Naive thymus-derived CD8-positive, alpha-beta T cell (primary cell): ENCODE measurements around the gene PRELID1. TPM values are rescaled to one million over a fixed set of nuclear protein-coding genes. Genes with fewer than 3 reads are reported as not detected.

Source experiments
- ATAC-seq, 2 donors: fragments of 150-1000 bp; cut with Tn5 transposase in 1 of 2; sonication (Bioruptor Pico), chemical (Tn5 transposase) in 1 of 2; 1 replicate in 1 of 2; 2 replicates in 1 of 2; pipeline ENCODE4 v1.10.0; 2021; ENCODE audit warnings: mild to moderate bottlenecking in 2 of 2, moderate library complexity in 2 of 2
- POLR2A ChIA-PET: fragments of 350-600 bp; sonication (Branson Sonifier 250); formaldehyde crosslinking; loops from one replicate; lab custom pipeline; 2021; ENCODE audit warnings: antibody characterized with exemption; lab: Charles Lee
- DNase-seq, 10 donors: peaks; one replicate each; pipeline versions ENCODE4 v3.0.0 to v3.0.0-alpha.2; 2020 to 2022
- H3K27ac Mint-ChIP-seq, 10 donors: one replicate each; pipeline ENCODE4 v1.8.0; 2020 to 2022; ENCODE audit warnings: mild to moderate bottlenecking in 10 of 10, mixed read lengths in 10 of 10, moderate library complexity in 4 of 10, inconsistent platforms in 1 of 10
- H3K27me3 Mint-ChIP-seq, 5 donors: one replicate each; pipeline ENCODE4 v1.8.0; 2021 to 2022; ENCODE audit warnings: mixed read lengths in 5 of 5
- H3K36me3 Mint-ChIP-seq, 3 donors: one replicate each; pipeline ENCODE4 v1.8.0; 2020 to 2022; ENCODE audit warnings: mixed read lengths in 3 of 3, mild to moderate bottlenecking in 2 of 3, inconsistent platforms in 1 of 3
- H3K4me1 Mint-ChIP-seq, 4 donors: one replicate each; pipeline ENCODE4 v1.8.0; 2021 to 2022; ENCODE audit warnings: mixed read lengths in 4 of 4
- H3K4me3 Mint-ChIP-seq, 10 donors: one replicate each; pipeline ENCODE4 v1.8.0; 2020 to 2022; ENCODE audit warnings: mild to moderate bottlenecking in 10 of 10, mixed read lengths in 10 of 10, moderate library complexity in 6 of 10, inconsistent platforms in 1 of 10
- H3K9me3 Mint-ChIP-seq, 9 donors: one replicate each; pipeline ENCODE4 v1.8.0; 2020 to 2022; ENCODE audit warnings: mixed read lengths in 9 of 9, mild to moderate bottlenecking in 3 of 9, inconsistent platforms in 1 of 9, moderate library complexity in 1 of 9
- polyA plus RNA-seq, 3 donors: library from polyadenylated mRNA; unstranded; fragments of 300-500 nt; fragmentation: Illumina TruSeq; gene quantifications; one replicate each; pipeline ENCODE4 v1.2.3, GENCODE V29; 2021
- total RNA-seq, 8 experiments: library from RNA in 2 of 8; stranded (reverse) in 2 of 8; gene quantifications; one replicate each; pipeline ENCODE4 v1.2.3 and lab custom pipeline; 2021 to 2026

Gene PRELID1
- total and polyA plus RNA-seq, 5 experiments from 2014 or later = 54.2 to 204 (median 163) TPM

GRCh38 chr5:177343777-177344176 is 40.2 kb downstream of the PRELID1 start:
- H3K27ac Mint-ChIP-seq = no peak overlapping the region
- H3K36me3 Mint-ChIP-seq = peaks cover 6 to 77% (median 17%) of the 10 kb centered on the region in 3 donors
- ATAC-seq = no peak
- H3K27me3 Mint-ChIP-seq = no peaks in the 10 kb centered on the region
- DNase-seq = no peak
- POLR2A ChIA-PET = interaction anchor here (0.7 kb wide), 1 partner anchor 165 kb away, joined by 8 read pairs; no protein-coding TSS in a partner anchor
- peaks cover 10 to 56% (median 35%) of the 10 kb centered on the region in 4 donors for H3K4me1 Mint-ChIP-seq
- peak overlapping the region in 2 of 10 donors; percentile 12 to 36 for H3K4me3 Mint-ChIP-seq
- peaks cover 0 to 4% (median 0%) of the 10 kb centered on the region in 9 donors for H3K9me3 Mint-ChIP-seq

GRCh38 chr5:177344891-177345290 is 41.3 kb downstream of the PRELID1 start:
- DNase-seq (no peak), ATAC-seq (no peak)
- Mint-ChIP-seq H3K9me3 (peaks cover 0 to 2% (median 0%) of the 10 kb centered on the region in 9 donors), H3K36me3 (peaks cover 3 to 77% (median 12%) of the 10 kb centered on the region in 3 donors), H3K4me1 (peaks cover 18 to 58% (median 37%) of the 10 kb centered on the region in 4 donors), H3K27ac (peak overlapping the region in 1 of 10 donors; percentile 83), H3K27me3 (no peaks in the 10 kb centered on the region), H3K4me3 (no peak overlapping the region)
- POLR2A ChIA-PET = no interaction called here

- H3K27ac Mint-ChIP-seq = peak overlapping the region in 4 of 10 donors; percentile 20 to 69 (median 46)
- H3K9me3 Mint-ChIP-seq = no peaks in the 10 kb centered on the region
- H3K27me3 Mint-ChIP-seq = no peaks in the 10 kb centered on the region
- H3K36me3 Mint-ChIP-seq = peaks cover 0 to 60% (median 3%) of the 10 kb centered on the region in 3 donors
- H3K4me3 Mint-ChIP-seq = peak overlapping the region in 3 of 10 donors; percentile 18 to 39 (median 34)
- no peak for DNase-seq
- no peak for ATAC-seq
- peaks cover 18 to 64% (median 51%) of the 10 kb centered on the region in 4 donors for H3K4me1 Mint-ChIP-seq
- POLR2A ChIA-PET = no interaction called here
Observed at GRCh38 chr5:177346820-177347219, 43.2 kb downstream of the PRELID1 start.

- Mint-ChIP-seq H3K4me3 (peak overlapping the region in 5 of 10 donors; percentile 1 to 26 (median 15)), H3K9me3 (no peaks in the 10 kb centered on the region), H3K27me3 (no peaks in the 10 kb centered on the region), H3K36me3 (peaks cover 0 to 54% (median 3%) of the 10 kb centered on the region in 3 donors), H3K4me1 (peaks cover 19 to 64% (median 56%) of the 10 kb centered on the region in 4 donors), H3K27ac (peak overlapping the region in 2 of 10 donors; percentile 10 to 13)
- no peak for DNase-seq
- no peak for ATAC-seq
- POLR2A ChIA-PET = no interaction called here
Observed at GRCh38 chr5:177347699-177348098, 44.1 kb downstream of the PRELID1 start.

GRCh38 chr5:177349362-177349647 is 45.7 kb downstream of the PRELID1 start:
- Mint-ChIP-seq H3K27ac (peak overlapping the region in 7 of 10 donors; percentile 34 to 99 (median 72)), H3K27me3 (no peaks in the 10 kb centered on the region), H3K9me3 (no peaks in the 10 kb centered on the region), H3K4me1 (peaks cover 17 to 64% (median 53%) of the 10 kb centered on the region in 4 donors), H3K36me3 (peaks cover 0 to 46% (median 3%) of the 10 kb centered on the region in 3 donors), H3K4me3 (peak overlapping the region in 9 of 10 donors; percentile 79 to 100 (median 97))
- POLR2A ChIA-PET = interaction anchor here (0.7 to 0.8 kb wide), 2 partner anchors 14 to 54 kb away, joined by 3 to 4 read pairs; no protein-coding TSS in a partner anchor
- ATAC-seq (no peak), DNase-seq (no peak)

- peaks cover 21 to 67% (median 57%) of the 10 kb centered on the region in 4 donors for H3K4me1 Mint-ChIP-seq
- H3K9me3 Mint-ChIP-seq = no peaks in the 10 kb centered on the region
- DNase-seq (no peak), ATAC-seq (no peak)
- H3K27me3 Mint-ChIP-seq = no peaks in the 10 kb centered on the region
- peak overlapping the region in 9 of 10 donors; percentile 5 to 99 (median 60) for H3K27ac Mint-ChIP-seq
- POLR2A ChIA-PET = interaction anchor here (0.8 to 1.5 kb wide), 2 partner anchors 11 to 14 kb away, joined by 3 to 4 read pairs; no protein-coding TSS in a partner anchor
- H3K4me3 Mint-ChIP-seq = peak overlapping the region; percentile 79 to 100 (median 97)
- peaks cover 0 to 41% (median 3%) of the 10 kb centered on the region in 3 donors for H3K36me3 Mint-ChIP-seq
Observed at GRCh38 chr5:177349762-177350161, 46.2 kb downstream of the PRELID1 start.

GRCh38 chr5:177350776-177351391 is 47.3 kb downstream of the PRELID1 start:
- peaks cover 0 to 34% (median 4%) of the 10 kb centered on the region in 3 donors for H3K36me3 Mint-ChIP-seq
- ATAC-seq (no peak), DNase-seq (no peak)
- H3K9me3 Mint-ChIP-seq = peaks cover 0 to 2% (median 0%) of the 10 kb centered on the region in 9 donors
- H3K27me3 Mint-ChIP-seq = no peaks in the 10 kb centered on the region
- POLR2A ChIA-PET = interaction anchor here (0.8 to 12.6 kb wide), 17 partner anchors 10 to 147 kb away, joined by 3 to 247 read pairs (median 7); partner anchors contain the start of genes GRK6, PDLIM7, PRELID1 and RAB24
- H3K4me1 Mint-ChIP-seq = peaks cover 22 to 74% (median 66%) of the 10 kb centered on the region in 4 donors
- H3K27ac Mint-ChIP-seq = peak overlapping the region; percentile 97 to 100 (median 100)
- H3K4me3 Mint-ChIP-seq = peak overlapping the region; percentile 95 to 100 (median 98)

- Mint-ChIP-seq H3K4me1 (peaks cover 23 to 74% (median 70%) of the 10 kb centered on the region in 4 donors), H3K36me3 (peaks cover 0 to 26% (median 4%) of the 10 kb centered on the region in 3 donors), H3K27ac (peak within 1 kb of the TSS; percentile 97 to 100 (median 100)), H3K27me3 (no peaks in the 10 kb centered on the region), H3K9me3 (peaks cover 0 to 2% (median 0%) of the 10 kb centered on the region in 9 donors), H3K4me3 (peak within 1 kb of the TSS; percentile 95 to 100 (median 98))
- DNase-seq = peak; percentile 76 to 96 (median 91)
- POLR2A ChIA-PET = interaction anchor here (0.6 to 12.6 kb wide), 21 partner anchors 9 to 146 kb away, joined by 3 to 247 read pairs (median 5); partner anchors contain the start of genes GRK6, PDLIM7, PRELID1 and RAB24
- peak; percentile 98 for ATAC-seq
Observed at GRCh38 chr5:177351392-177352329, 48.1 kb downstream of the PRELID1 start, which contains the start of gene LMAN2. Gene LMAN2, minus strand, starts transcription at chr5:177351668. Its CDS starts 21 bp downstream, at chr5:177351647.

- Mint-ChIP-seq H3K27me3 (no peaks in the 10 kb centered on the region), H3K4me3 (peak overlapping the region in 5 of 10 donors; percentile 36 to 50 (median 41)), H3K9me3 (peaks cover 0 to 2% (median 0%) of the 10 kb centered on the region in 9 donors), H3K36me3 (peaks cover 0 to 16% (median 1%) of the 10 kb centered on the region in 3 donors), H3K4me1 (peaks cover 29 to 71% (median 71%) of the 10 kb centered on the region in 4 donors), H3K27ac (peak overlapping the region in 3 of 10 donors; percentile 18 to 77 (median 59))
- no peak for ATAC-seq
- DNase-seq = no peak
- POLR2A ChIA-PET = interaction anchor here (0.7 to 12.6 kb wide), 5 partner anchors 16 to 64 kb away, joined by 4 to 247 read pairs (median 7); partner anchors contain the start of genes PRELID1 and RAB24
Observed at GRCh38 chr5:177353093-177353492, 49.5 kb downstream of the PRELID1 start.

GRCh38 chr5:177354256-177354655 is 50.7 kb downstream of the PRELID1 start:
- Mint-ChIP-seq H3K4me1 (peaks cover 32 to 75% (median 72%) of the 10 kb centered on the region in 4 donors), H3K9me3 (peaks cover 0 to 2% (median 0%) of the 10 kb centered on the region in 9 donors), H3K27me3 (no peaks in the 10 kb centered on the region), H3K4me3 (peak overlapping the region in 4 of 10 donors; percentile 6 to 29 (median 18)), H3K36me3 (peaks cover 0 to 6% (median 1%) of the 10 kb centered on the region in 3 donors), H3K27ac (peak overlapping the region in 6 of 10 donors; percentile 13 to 91 (median 50))
- ATAC-seq = no peak
- no peak for DNase-seq
- POLR2A ChIA-PET = interaction anchor here (1.4 to 12.6 kb wide), 3 partner anchors 15 to 72 kb away, joined by 3 to 247 read pairs (median 4); partner anchors contain the start of gene GRK6

- POLR2A ChIA-PET = interaction anchor here (1.3 to 12.6 kb wide), 4 partner anchors 15 to 101 kb away, joined by 3 to 247 read pairs (median 4); partner anchors contain the start of gene GRK6
- ATAC-seq = no peak
Observed at GRCh38 chr5:177354711-177355110, 51.1 kb downstream of the PRELID1 start.

More at GRCh38 chr5:177354711-177355110, 51.1 kb downstream of the PRELID1 start:
- peak overlapping the region in 6 of 10 donors; percentile 13 to 91 (median 71) for H3K27ac Mint-ChIP-seq
- no peaks in the 10 kb centered on the region for H3K27me3 Mint-ChIP-seq
- peak in 1 of 10 donors; percentile 31 for DNase-seq
- peaks cover 0 to 2% (median 0%) of the 10 kb centered on the region in 9 donors for H3K9me3 Mint-ChIP-seq
- peaks cover 34 to 75% (median 72%) of the 10 kb centered on the region in 4 donors for H3K4me1 Mint-ChIP-seq
- peak overlapping the region in 6 of 10 donors; percentile 5 to 62 (median 30) for H3K4me3 Mint-ChIP-seq
- H3K36me3 Mint-ChIP-seq = peaks cover 0 to 4% (median 1%) of the 10 kb centered on the region in 3 donors
